GM21737 (cell line): ENCODE data around the gene TTLL7.

Experiments used
- ATAC-seq: cut with Tn5 transposase; IDR thresholded peaks from one replicate; pipeline ENCODE4 v1.9.1; 2021; ENCODE audit warnings: mild to moderate bottlenecking, moderate library complexity; ENCODE audit not compliant: unreplicated experiment

Gene TTLL7

GRCh38 chr1:83829106-83829505 lies 169.8 kb downstream of the TTLL7 start:
- no peak for ATAC-seq

DNA sequence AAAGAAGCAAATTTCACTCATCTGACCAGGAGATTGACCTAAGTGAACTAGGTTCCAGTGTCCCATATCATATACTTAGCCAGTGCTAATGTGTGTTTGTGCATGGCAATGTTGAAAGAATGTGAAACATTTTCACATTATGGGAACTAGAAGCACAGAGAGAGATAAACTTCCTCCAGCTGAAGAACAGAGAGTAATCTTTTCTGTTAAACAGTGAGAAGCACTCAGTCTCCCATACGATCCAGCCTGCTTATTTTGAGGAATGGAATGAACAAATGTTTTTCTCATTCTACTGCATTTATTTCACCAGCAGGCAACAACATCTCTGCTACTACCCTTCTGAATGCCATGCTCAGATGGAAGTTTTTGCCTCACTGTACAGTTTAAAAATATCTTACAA lies 170.5 kb downstream of the TTLL7 start:
- no peak for ATAC-seq

- no peak for ATAC-seq
Observed at GRCh38 chr1:83827741-83828140, 171.2 kb downstream of the TTLL7 start.

DNA sequence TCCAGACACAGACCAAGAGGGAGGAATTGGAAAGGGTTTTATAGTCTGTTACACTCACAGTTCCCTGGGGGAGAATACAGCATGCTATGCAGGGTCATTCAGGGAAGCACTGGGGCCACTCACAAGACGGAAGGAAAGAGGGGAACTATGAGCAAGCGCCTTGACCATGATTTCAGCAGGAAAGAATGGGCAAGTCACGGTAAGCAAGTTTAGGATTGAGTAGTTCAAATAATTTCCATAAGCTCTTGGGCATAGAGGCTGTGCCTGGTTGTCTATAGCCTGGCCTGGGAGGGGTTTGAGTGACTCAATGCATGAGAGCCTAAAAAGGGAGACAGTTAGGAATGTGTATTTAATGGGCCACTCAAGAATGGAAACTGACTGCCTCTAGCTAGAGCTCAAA lies 176.7 kb downstream of the TTLL7 start:
- no peak for ATAC-seq

DNA sequence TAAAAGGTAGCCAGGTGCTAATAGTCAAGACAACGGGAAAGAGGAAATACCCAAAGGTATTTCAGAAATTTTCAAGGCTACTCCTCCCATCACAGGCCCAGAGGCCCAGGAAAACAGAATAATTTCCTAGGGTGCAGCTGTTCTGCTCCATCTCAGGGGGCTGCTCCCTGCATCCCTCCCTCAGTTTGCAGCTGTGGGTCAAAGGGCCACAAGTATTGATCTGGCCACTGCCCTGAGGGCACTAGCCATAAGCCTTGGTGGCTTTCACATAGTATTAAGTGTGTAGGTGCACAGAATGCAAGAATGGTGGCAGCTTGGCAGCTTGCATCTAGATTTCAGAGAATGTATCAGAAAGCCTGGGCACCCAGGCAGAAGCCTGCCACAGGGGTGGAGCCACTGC lies 179.5 kb downstream of the TTLL7 start:
- no peak for ATAC-seq

GRCh38 chr1:83818916-83819315 lies 180.0 kb downstream of the TTLL7 start:
- no peak for ATAC-seq

- no peak for ATAC-seq
Observed at GRCh38 chr1:83816836-83817235, 182.1 kb downstream of the TTLL7 start.

- no peak for ATAC-seq
Observed at GRCh38 chr1:83815330-83815729, 183.6 kb downstream of the TTLL7 start.
